Adrenal gland (tissue), 12 donors: ENCODE data around the gene NECTIN1. TPM values are rescaled to one million over a fixed set of nuclear protein-coding genes. Genes with fewer than 3 reads are reported as not detected.
A peak's percentile ranks its signal among the peaks of the same experiment; 100 is the strongest.

Source experiments
- DNase-seq, 7 donors: peaks; one replicate each; pipeline ENCODE4 v3.0.0-alpha.2; 2019 to 2020
- H3K27ac ChIP-seq, 5 donors: fragments of 200-600 bp; sonication (generic) in 4 of 5; 1 replicate in 3 of 5; 2 replicates in 2 of 5; pipeline versions ENCODE4 v1.5.1 to v1.8.0; 2016 to 2020; ENCODE audit warnings: mild to moderate bottlenecking in 1 of 5
- H3K27me3 ChIP-seq: fragments of 200-600 bp; 2 replicates; pipeline ENCODE4 v1.8.0; 2021
- H3K36me3 ChIP-seq, 2 donors: fragments of 200-600 bp; replicated peaks in 1 of 2; 1 replicate in 1 of 2; 2 replicates in 1 of 2; pipeline versions ENCODE4 v1.5.1 to v1.8.0; 2018 to 2022
- H3K4me1 ChIP-seq, 2 donors: fragments of 200-600 bp; replicated peaks in 1 of 2; 1 replicate in 1 of 2; 2 replicates in 1 of 2; pipeline versions ENCODE4 v1.5.1 to v1.8.0; 2018 to 2021
- H3K4me3 ChIP-seq, 4 donors: fragments of 200-600 bp; sonication (generic) in 3 of 4; one replicate each; pipeline ENCODE4 v1.5.1; 2016 to 2018
- H3K9me3 ChIP-seq, 3 donors: fragments of 200-600 bp; sonication (generic) in 1 of 3; replicated peaks in 1 of 3; 1 replicate in 2 of 3; 2 replicates in 1 of 3; pipeline versions ENCODE4 v1.5.1 to v1.8.0; 2016 to 2021
- POLR2A ChIP-seq, 2 donors: fragments of 450-650 bp; IDR thresholded peaks; one replicate each; pipeline ENCODE4 v1.6.1; 2017; ENCODE audit warnings: antibody characterized with exemption in 2 of 2, mild to moderate bottlenecking in 2 of 2, moderate library complexity in 1 of 2
- WGBS, 4 donors: extraction: QIAGEN DNeasy Blood & Tissue Kit in 2 of 4; methylation state at CpG; one replicate each; pipeline versions ENCODE4 v1.1.5 to v1.1.7; 2013 to 2017; 5-methylcytosine and 5-hydroxymethylcytosine counted together
- intact Hi-C, 2 donors: fragments of 100-400 bp; cut with DNase I; formaldehyde crosslinking; loops; one replicate each; pipeline versions ENCODE4 v1.14.1 to v1.15.0; 2022 to 2023
- polyA plus RNA-seq, 3 donors: library from polyadenylated mRNA; stranded (reverse); fragments of 200-250 nt in 2 of 3; fragments of 350-450 nt in 1 of 3; fragmentation: Illumina TruSeq in 1 of 3; extraction: RNeasy Lipid Tissue Mini Kit (QIAGEN cat#74804) in 1 of 3; gene quantifications; one replicate each; pipeline ENCODE4 v1.2.3, GENCODE V29; 2013 to 2014
- total RNA-seq, 9 donors: library from RNA; depleted of rRNA in 4 of 9; stranded (reverse); fragments of >200 nt in 4 of 9; fragments of 120-200 nt in 1 of 9; fragmentation: NEBNext Ultra II Directional in 1 of 9; extraction: Animal tissue kit (Norgen Biotek cat#: 25700) in 1 of 9; gene quantifications; one replicate each; pipeline versions ENCODE4 v1.1.0 to v1.2.4, GENCODE V29; 2013 to 2023
- TF ChIP-seq, protein P1 (sequence below), 6 experiments: fragments of 450-650 bp in 4 of 6; fragments of 200-600 bp in 2 of 6; sonication (generic) in 1 of 6; IDR thresholded peaks; 1 replicate in 5 of 6; 2 replicates in 1 of 6; pipeline versions ENCODE4 v1.5.1 to v1.8.0; 2016 to 2021; ENCODE audit warnings: antibody characterized with exemption in 6 of 6, mild to moderate bottlenecking in 2 of 6, moderate library complexity in 1 of 6
- donor health status: healthy with polysubstance abuse.
- donor health status: Bipolar disorder and iron deficiency.
- donor health status: DM: yes; HTN: yes; CAD: no.
- donor health status: DM: no; HTN: no; CAD: no.
- donor health status: DM: no; HTN: no; CAD: no.
- donor health status: DM: yes; HTN: yes; CAD: no.

Gene NECTIN1
- total and polyA plus RNA-seq, 12 donors: 1.6 to 19.6 (median 5.4) TPM

DNA sequence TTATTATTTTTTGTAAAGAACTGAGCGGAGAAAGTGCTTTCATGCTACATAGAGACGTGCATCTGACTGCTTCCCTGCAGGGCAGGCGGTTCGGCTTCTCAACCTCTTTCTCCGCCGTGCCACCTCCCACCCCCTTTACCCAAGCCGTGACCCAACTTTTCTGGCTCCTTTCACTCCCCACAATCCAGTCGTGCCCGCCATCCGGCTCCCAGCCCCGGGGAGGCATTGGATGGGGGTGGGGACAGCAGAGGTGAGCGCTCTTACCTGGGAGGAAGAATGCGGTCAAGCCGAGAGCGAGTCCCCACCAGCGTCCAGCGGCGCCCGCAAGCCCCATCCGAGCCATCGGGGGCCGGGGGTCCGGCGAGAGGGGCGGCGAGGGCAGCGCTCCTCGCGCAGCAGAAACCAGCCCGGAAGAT is 781 bp downstream of the NECTIN1 start:
- H3K4me1 ChIP-seq: peaks cover 16 to 24% of the 10 kb centered on the region in 2 donors
- intact Hi-C loops: loop anchor here in 1 of 2 donors (10.0 kb wide), 1 partner anchor 243 kb away; no protein-coding TSS in a partner anchor
- WGBS, 4 donors: 0 to 1% (median 1%) methylated on average over 7 to 30 of the region's 30 CpGs
- H3K9me3 ChIP-seq: no peaks in the 10 kb centered on the region
- H3K4me3 ChIP-seq: peak overlapping the region in 3 of 4 donors; percentile 18 to 85 (median 62)
- H3K36me3 ChIP-seq: no peaks in the 10 kb centered on the region
- H3K27ac ChIP-seq: peak overlapping the region in 4 of 5 donors; percentile 54 to 98 (median 76)
- peak in 1 of 7 donors; percentile 24 for DNase-seq
- TF ChIP-seq POLR2A (IDR thresholded peaks at IDR 0.05): no peak
- TF ChIP-seq, protein P1, sequence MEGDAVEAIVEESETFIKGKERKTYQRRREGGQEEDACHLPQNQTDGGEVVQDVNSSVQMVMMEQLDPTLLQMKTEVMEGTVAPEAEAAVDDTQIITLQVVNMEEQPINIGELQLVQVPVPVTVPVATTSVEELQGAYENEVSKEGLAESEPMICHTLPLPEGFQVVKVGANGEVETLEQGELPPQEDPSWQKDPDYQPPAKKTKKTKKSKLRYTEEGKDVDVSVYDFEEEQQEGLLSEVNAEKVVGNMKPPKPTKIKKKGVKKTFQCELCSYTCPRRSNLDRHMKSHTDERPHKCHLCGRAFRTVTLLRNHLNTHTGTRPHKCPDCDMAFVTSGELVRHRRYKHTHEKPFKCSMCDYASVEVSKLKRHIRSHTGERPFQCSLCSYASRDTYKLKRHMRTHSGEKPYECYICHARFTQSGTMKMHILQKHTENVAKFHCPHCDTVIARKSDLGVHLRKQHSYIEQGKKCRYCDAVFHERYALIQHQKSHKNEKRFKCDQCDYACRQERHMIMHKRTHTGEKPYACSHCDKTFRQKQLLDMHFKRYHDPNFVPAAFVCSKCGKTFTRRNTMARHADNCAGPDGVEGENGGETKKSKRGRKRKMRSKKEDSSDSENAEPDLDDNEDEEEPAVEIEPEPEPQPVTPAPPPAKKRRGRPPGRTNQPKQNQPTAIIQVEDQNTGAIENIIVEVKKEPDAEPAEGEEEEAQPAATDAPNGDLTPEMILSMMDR (IDR thresholded peaks at IDR 0.05): no peak
- no peaks in the 10 kb centered on the region for H3K27me3 ChIP-seq

DNA sequence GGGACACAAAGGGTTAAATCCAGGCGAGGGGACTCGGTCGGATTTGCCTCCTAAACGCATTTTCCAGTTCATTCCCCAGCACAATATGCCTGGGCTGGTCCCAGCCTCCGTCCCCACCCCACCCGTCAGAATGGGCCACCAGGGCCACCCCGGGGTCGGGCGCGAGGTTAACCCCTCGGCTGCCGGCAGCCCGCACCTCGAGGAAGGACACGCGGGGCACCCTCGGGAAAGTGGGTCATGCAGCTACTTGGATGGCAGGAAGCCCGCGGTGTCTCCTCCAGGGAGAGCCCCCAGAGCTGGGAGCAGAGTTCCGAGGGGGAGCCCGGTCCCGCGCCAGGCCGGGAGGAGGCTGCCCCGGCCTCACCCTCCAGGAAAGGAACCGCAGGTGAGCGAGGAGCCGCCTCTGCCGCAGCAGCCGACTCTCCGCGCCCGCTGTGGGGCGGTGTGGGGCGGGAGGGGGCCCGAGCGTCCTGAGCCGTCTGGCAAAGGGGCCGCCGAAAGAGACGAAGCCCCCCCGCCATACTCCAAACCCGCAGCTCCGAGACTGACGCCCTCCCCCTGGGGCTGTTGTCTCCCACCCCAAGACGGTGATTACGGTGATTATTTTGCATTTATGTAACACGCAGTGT is 1.4 kb downstream of the NECTIN1 start:
- 0 to 1% (median 0%) methylated on average over 14 to 48 of the region's 48 CpGs for WGBS, 4 donors
- Histone ChIP-seq H3K4me3 (peak overlapping the region in 2 of 4 donors; percentile 62 to 85), H3K36me3 (no peaks in the 10 kb centered on the region), H3K27me3 (no peaks in the 10 kb centered on the region), H3K9me3 (no peaks in the 10 kb centered on the region), H3K27ac (peak overlapping the region in 1 of 5 donors; percentile 87), H3K4me1 (peaks cover 16 to 24% of the 10 kb centered on the region in 2 donors)
- TF ChIP-seq, protein P1 (IDR thresholded peaks at IDR 0.05): peak in 1 of 6 experiments; percentile 16
- TF ChIP-seq POLR2A (IDR thresholded peaks at IDR 0.05): no peak
- intact Hi-C loops: loop anchor here in 1 of 2 donors (10.0 kb wide), 1 partner anchor 243 kb away; no protein-coding TSS in a partner anchor
- no peak for DNase-seq

DNA sequence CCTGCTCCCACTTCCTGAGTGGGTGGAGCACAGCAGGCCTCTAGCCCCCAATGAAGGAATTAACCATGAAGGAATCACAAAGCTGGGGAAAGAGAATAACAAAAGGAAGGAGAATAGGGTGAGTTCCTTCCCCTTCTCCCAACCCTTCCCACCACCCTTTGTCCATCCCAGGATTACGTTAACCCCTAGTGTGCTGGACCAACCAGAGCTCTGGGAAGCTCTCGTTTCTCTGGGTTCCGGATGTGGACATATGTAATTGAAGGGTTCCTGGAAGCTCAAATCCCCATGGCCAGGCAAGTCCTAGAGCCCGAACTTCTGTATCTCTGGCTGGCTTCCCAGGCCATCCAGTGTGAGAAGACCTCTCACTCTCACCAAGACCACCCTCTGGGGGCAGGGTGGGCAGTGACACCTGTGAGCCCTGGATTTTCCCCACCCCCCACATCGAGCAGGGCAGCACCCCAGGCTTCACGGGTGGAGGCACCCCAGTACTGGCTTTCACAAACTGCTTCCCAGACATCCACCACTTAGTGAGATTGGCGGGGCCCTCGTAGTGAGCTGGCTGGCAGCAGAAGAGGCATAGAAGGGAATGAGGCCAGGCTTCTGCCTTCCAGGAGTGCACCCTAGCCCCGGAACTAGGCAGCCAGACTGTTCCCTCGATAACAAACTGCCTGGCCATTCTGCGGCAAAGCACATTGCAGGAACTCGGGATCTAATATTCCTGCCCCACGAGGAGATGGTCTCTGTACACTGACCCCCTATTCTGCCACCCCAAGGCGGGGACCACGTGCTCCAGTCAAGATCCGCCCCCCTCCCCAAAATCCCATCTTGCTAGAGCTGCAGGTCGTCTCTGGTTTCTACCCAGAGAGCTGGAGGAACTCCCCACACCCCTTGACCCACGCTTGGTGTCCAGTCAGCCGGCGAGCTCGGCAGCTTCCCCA is 2.1 kb downstream of the NECTIN1 start:
- Histone ChIP-seq H3K27ac (no peak overlapping the region), H3K4me1 (peaks cover 16 to 24% of the 10 kb centered on the region in 2 donors), H3K9me3 (no peaks in the 10 kb centered on the region), H3K27me3 (no peaks in the 10 kb centered on the region), H3K36me3 (no peaks in the 10 kb centered on the region), H3K4me3 (peak overlapping the region in 2 of 4 donors; percentile 62 to 85)
- peak in 1 of 7 donors; percentile 28 for DNase-seq
- TF ChIP-seq POLR2A (IDR thresholded peaks at IDR 0.05): no peak
- TF ChIP-seq, protein P1 (IDR thresholded peaks at IDR 0.05): no peak
- intact Hi-C loops: loop anchor here in 1 of 2 donors (10.0 kb wide), 1 partner anchor 242 kb away; no protein-coding TSS in a partner anchor
- 19 to 29% (median 24%) methylated on average over 18 to 21 of the region's 21 CpGs for WGBS, 4 donors

DNA sequence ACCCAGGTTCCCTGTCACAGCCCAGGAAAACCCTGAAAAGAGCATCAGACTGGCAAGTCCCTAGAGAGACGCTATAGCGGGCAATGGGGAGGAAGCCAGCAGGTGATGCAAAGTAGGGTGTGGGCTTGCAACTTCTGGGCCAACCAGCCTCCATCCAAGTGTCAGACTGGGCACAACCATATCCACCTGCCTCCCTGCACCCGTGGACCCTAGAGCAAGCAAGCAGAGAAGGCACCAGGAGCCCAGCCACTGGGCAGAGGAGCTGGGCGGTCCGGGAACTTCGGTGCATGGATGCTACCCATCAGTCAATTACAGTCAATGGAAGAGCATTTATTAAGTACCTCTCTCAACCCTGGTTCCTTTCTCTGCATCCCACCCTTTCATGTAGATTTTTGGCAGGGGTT is 2.8 kb downstream of the NECTIN1 start:
- no peak for DNase-seq
- H3K4me3 ChIP-seq: no peak overlapping the region
- no peak for TF ChIP-seq POLR2A (IDR thresholded peaks at IDR 0.05)
- TF ChIP-seq, protein P1 (IDR thresholded peaks at IDR 0.05): no peak
- no peaks in the 10 kb centered on the region for H3K36me3 ChIP-seq
- WGBS, 4 donors: 83 to 91% (median 90%) methylated on average over 6 of the region's 6 CpGs
- H3K27ac ChIP-seq: no peak overlapping the region
- intact Hi-C loops: loop anchor here in 1 of 2 donors (10.0 kb wide), 1 partner anchor 241 kb away; no protein-coding TSS in a partner anchor
- H3K4me1 ChIP-seq: peaks cover 16 to 24% of the 10 kb centered on the region in 2 donors
- no peaks in the 10 kb centered on the region for H3K27me3 ChIP-seq
- H3K9me3 ChIP-seq: no peaks in the 10 kb centered on the region
